LNCAP (cell line): ENCODE data around the gene TIMM44.

Source experiments
- TF ChIP-seq, protein P1 (sequence below): fragments of 450-650 bp; IDR thresholded peaks from 2 replicates; pipeline ENCODE4 v1.5.1; 2017; ENCODE audit warnings: mild to moderate bottlenecking

Gene TIMM44

DNA sequence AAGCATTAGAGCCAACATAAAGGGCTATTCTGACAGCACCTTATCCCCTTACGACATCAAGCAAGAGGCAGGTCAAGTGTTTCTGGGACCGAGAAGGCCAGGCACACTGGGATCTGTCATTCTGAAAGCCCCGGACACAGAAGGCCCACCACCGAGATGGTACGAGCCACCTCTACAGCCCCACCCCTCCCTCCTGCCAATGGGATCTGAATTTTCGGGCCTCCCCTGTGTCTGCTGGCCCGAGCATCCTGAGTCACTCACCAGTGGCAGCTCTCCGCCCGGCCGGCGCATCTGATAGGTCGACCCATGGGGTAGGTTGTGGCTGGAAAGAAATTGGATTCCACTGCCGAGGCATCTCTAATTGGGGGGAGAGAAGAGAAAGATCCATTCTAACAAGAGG is 2.6 kb downstream of the TIMM44 start:
- TF ChIP-seq, protein P1, sequence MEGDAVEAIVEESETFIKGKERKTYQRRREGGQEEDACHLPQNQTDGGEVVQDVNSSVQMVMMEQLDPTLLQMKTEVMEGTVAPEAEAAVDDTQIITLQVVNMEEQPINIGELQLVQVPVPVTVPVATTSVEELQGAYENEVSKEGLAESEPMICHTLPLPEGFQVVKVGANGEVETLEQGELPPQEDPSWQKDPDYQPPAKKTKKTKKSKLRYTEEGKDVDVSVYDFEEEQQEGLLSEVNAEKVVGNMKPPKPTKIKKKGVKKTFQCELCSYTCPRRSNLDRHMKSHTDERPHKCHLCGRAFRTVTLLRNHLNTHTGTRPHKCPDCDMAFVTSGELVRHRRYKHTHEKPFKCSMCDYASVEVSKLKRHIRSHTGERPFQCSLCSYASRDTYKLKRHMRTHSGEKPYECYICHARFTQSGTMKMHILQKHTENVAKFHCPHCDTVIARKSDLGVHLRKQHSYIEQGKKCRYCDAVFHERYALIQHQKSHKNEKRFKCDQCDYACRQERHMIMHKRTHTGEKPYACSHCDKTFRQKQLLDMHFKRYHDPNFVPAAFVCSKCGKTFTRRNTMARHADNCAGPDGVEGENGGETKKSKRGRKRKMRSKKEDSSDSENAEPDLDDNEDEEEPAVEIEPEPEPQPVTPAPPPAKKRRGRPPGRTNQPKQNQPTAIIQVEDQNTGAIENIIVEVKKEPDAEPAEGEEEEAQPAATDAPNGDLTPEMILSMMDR: no peak

DNA sequence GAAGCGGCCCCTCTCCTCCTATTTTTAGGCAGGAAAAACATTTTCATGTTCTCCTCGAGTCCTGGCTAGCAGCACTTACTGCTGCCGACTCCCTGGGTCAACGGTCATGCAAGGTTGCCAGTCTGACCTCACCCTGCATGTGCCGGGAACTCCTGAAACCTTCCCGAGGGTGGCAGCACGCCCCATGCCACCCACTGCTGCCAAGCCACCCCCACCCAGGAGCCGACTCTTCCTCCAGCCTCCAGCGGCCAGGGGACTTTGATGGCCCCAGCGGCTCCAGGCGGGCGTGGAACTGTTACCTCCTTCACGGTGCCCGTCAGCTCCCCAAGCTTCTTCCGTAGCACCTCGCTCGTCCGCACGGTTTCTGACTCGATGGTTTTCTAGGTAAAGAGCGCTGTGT is 8.7 kb downstream of the TIMM44 start:
- TF ChIP-seq, protein P1: no peak

DNA sequence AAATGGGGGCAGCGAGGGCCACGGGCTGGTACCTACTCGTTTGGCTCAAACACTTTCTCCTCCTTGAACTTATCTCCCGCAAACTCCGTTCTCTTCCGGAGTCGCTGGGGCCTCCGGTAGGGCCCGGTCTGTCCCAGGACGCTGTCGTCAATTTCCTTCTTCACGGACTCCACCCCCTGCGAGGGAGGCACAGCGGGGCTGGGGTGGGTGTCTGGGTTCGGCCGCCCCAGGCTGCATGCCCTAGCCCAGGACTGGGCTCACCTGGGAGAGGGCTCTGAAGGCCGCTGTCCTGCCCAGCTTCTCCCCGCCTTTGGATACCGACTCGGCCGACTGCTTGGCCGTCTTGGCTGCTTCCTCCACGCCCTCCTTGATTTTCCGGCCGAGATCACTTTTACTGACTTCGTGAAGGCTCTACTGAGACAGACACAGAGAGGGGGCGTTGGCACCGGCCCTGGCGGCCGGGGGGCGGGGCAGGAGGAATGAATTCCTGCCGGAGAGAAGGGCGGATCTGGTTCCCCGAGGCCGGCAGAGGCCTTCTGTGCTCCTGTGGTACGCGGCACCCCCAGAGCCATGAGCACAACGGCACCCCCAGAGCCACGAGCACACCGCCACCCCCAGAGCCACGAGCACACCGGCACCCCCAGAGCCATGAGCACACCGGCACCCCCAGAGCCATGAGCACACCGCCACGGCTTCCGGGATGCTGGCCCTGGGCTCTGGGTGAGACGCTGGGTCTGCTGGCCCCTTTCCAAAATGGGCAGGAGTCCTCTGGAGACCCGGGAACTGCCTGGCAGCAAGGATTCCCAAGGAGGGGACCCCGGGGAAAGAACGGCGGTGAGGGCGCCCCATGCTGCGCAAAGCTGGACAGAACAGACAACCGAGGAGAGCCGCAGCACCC is 9.4 kb downstream of the TIMM44 start:
- TF ChIP-seq, protein P1: no peak

DNA sequence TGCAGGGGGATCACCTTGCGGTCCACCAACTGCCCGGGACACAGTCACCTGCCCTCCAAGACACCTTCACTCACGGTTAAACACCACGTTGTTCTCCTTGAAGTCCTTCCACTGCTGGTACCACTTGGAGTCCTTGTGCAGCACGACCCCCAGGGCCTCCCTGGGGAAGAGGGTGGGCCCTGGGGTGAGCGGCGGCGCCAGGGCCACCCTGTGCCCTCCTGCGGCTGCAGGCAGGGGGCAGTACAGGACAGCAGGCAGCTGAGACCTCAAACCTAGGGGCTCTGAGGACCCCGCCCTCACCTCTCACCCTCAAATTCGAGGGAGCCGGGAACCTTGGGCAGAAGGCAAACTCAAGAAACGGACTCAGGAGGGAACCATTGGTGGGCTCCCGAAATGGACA is 10.1 kb downstream of the TIMM44 start:
- TF ChIP-seq, protein P1: peak; percentile 49

DNA sequence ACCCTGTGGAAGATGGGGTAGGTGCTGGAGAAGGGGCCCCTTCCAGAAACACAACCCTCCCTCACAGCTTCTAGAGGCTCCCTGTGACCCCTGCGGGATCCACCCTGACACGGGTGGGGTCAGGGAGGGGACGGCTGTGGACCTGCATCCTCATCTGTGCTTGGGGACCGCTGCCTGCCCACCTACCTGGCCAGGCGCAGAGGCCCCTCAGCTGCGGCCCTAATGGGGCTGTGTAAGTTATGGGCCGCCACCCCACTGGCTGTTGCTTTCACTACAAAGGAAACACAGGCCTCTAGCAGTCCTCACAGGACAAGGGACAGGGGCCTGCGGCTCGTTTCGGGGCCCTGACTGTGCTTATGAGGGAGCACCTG is 10.6 kb downstream of the TIMM44 start:
- TF ChIP-seq, protein P1: no peak

DNA sequence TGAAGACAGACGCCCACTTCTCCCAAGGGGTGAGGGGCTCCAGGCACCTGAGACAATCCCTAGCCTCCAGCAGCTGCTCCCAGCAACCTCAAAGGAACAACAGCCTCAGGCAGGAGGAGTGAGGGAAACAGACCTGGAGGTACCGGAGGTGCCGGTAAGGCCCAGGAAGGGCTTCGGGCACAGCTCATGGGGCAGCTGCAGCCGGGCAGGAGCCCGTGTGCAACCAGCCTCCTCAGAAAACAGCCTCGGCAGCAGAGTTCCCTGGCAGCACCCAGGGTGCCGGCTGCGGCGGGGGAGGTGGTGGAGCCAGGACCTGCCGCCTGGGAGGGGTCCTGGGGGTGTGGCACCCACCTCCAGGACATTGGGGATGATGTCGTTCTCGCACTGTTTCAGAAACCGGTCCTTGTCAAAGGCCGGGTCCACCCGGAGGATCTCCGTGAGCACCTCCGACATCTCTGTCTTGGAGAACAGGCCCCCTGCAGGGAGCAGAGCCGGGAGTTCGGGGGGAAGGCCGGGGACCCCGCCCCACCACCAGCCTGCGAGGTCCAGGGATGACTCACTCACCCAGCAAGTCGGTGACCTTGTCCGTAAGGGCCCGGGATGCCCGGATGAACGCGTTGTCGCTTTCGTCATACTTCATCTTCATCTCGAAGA is 11.1 kb downstream of the TIMM44 start:
- TF ChIP-seq, protein P1: no peak

DNA sequence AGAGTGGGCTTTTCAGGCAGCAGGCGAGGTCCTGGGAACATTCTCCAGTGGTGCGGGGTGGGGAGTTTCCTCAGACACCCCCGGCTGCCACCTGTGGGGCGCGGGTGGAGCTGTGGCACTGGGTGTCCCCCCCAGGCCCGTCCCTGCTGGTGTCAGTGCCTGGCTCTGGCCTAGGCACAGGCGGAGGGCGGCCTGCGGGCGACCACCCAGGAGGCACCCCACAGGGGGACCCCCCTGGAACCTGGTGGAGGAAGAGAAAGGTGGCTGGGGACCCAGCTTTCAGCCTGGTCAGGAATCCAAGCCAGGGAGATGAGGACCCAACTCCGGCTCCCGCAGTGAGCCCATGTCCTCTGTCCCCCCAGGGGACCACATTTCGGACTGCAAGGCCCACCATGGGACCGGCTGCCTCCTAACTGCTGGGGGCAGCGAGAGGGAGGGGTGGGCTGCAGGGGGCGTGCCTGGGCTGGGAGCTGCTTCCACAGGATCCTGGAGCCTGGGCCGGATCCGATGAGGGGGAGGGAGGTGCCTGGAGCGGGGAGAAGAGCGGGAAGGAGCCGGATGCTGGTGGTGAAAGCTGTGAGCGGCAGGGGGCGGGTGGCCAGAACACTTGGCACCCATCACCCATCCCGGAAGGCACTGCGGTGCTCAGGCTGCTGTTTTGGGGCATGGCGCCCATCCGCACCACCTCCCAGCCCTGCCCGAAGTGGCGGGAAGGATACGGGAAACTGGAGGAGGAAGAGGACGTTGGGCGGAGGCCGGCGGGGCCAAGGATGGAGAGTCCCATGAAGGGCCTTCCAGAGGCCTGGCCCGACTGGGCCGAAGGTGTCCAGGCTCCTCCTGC is 12.0 kb downstream of the TIMM44 start:
- TF ChIP-seq, protein P1: no peak
